GM12891 (cell line): ENCODE results near the gene PDYN.

Source experiments
- DNase-seq: peaks from one replicate; pipeline ENCODE4 v3.0.0; 2011; ENCODE audit warnings: low spot score; ENCODE audit not compliant: insufficient read length
- FAIRE-seq: peaks from 2 replicates; lab custom pipeline; 2011; peaks lifted over from hg19 to GRCh38; lab: Jason Lieb, UNC
- PAX5 ChIP-seq: IDR thresholded peaks from 2 replicates; pipeline ENCODE4 v1.6.1; 2011; ENCODE audit warnings: low read length, moderate library complexity, mild to moderate bottlenecking; ENCODE audit not compliant: insufficient read depth, severe bottlenecking
- POLR2A ChIP-seq: IDR thresholded peaks from 2 replicates; pipeline ENCODE4 v1.6.1; 2011; ENCODE audit warnings: low read depth, low read length, control low read depth
- POLR2AphosphoS5 ChIP-seq: IDR thresholded peaks from 2 replicates; pipeline ENCODE4 v1.6.1; 2011; ENCODE audit warnings: low read depth, low read length, control low read depth
- POU2F2 ChIP-seq: IDR thresholded peaks from 2 replicates; pipeline ENCODE4 v1.6.1; 2011; ENCODE audit warnings: low read depth, mild to moderate bottlenecking, control low read depth, low read length, moderate library complexity
- SPI1 ChIP-seq: IDR thresholded peaks from 2 replicates; pipeline ENCODE4 v1.6.1; 2011; ENCODE audit warnings: low read depth, low read length, control low read depth
- TAF1 ChIP-seq: IDR thresholded peaks from 2 replicates; pipeline ENCODE4 v1.6.1; 2011; ENCODE audit warnings: low read depth, low read length, control low read depth

The PDYN gene

GRCh38 chr20:1938464-1939269 lies 55.2 kb downstream of the PDYN start:
- DNase-seq: no peak
- TF ChIP-seq POLR2A (no peak), TAF1 (no peak), POU2F2 (no peak), PAX5 (no peak), POLR2AphosphoS5 (no peak), SPI1 (no peak)

GRCh38 chr20:1937316-1937976 lies 56.4 kb downstream of the PDYN start:
- no peak for TF ChIP-seq SPI1
- FAIRE-seq: no peak
- DNase-seq: no peak

More at GRCh38 chr20:1938464-1939269, 55.2 kb downstream of the PDYN start:
- FAIRE-seq: no peak

GRCh38 chr20:1935696-1936366 lies 58.0 kb downstream of the PDYN start:
- FAIRE-seq: no peak
- no peak for DNase-seq
- TF ChIP-seq SPI1 (no peak), PAX5 (no peak), TAF1 (no peak), POU2F2 (no peak)

GRCh38 chr20:1934721-1935573 lies 58.9 kb downstream of the PDYN start:
- FAIRE-seq: no peak
- DNase-seq: no peak
- TF ChIP-seq TAF1: no peak
- no peak for TF ChIP-seq SPI1
- TF ChIP-seq POLR2A: no peak
- no peak for TF ChIP-seq POLR2AphosphoS5
- TF ChIP-seq POU2F2: no peak
- no peak for TF ChIP-seq PAX5

GRCh38 chr20:1934156-1934555 lies 59.7 kb downstream of the PDYN start:
- no peak for TF ChIP-seq POLR2A
- no peak for TF ChIP-seq POU2F2
- no peak for TF ChIP-seq PAX5
- no peak for TF ChIP-seq SPI1
- TF ChIP-seq POLR2AphosphoS5: no peak
- no peak for TF ChIP-seq TAF1

GRCh38 chr20:1933465-1933870 lies 60.4 kb downstream of the PDYN start:
- FAIRE-seq: no peak
- TF ChIP-seq TAF1: no peak
- TF ChIP-seq SPI1: no peak
- TF ChIP-seq POLR2AphosphoS5: no peak
- TF ChIP-seq POLR2A: no peak
- TF ChIP-seq POU2F2: no peak
- no peak for TF ChIP-seq PAX5
- no peak for DNase-seq

More at GRCh38 chr20:1934156-1934555, 59.7 kb downstream of the PDYN start:
- no peak for FAIRE-seq
- DNase-seq: no peak

- DNase-seq: no peak
- TF ChIP-seq POLR2AphosphoS5 (no peak), PAX5 (no peak), SPI1 (no peak), TAF1 (no peak), POLR2A (no peak), POU2F2 (no peak)
- FAIRE-seq: no peak
Observed at GRCh38 chr20:1932971-1933370, 60.9 kb downstream of the PDYN start.

- no peak for FAIRE-seq
- no peak for TF ChIP-seq SPI1
- TF ChIP-seq POLR2A: no peak
- TF ChIP-seq POU2F2: no peak
- TF ChIP-seq POLR2AphosphoS5: no peak
- no peak for TF ChIP-seq PAX5
- no peak for TF ChIP-seq TAF1
- DNase-seq: no peak
Observed at GRCh38 chr20:1931830-1932229, 62.0 kb downstream of the PDYN start.
